Sigmoid colon (tissue), 4 donors: ENCODE measurements around the gene HOXD12.

Source experiments
- EP300 ChIP-seq, 4 donors: sonication (generic); formaldehyde crosslinking; IDR thresholded peaks; one replicate each; pipeline ENCODE4 v1.6.1; 2017; ENCODE audit warnings: antibody characterized with exemption in 4 of 4
- POLR2A ChIP-seq, 2 donors: fragments of 450-650 bp; IDR thresholded peaks; one replicate each; pipeline ENCODE4 v1.6.1; 2016; ENCODE audit warnings: antibody characterized with exemption in 2 of 2, mild to moderate bottlenecking in 2 of 2, moderate library complexity in 2 of 2
- POLR2AphosphoS5 ChIP-seq, 4 donors: sonication (generic); formaldehyde crosslinking; IDR thresholded peaks; one replicate each; pipeline ENCODE4 v1.6.1; 2017; ENCODE audit warnings: antibody characterized with exemption in 4 of 4
- TF ChIP-seq, protein P1 (sequence below), 4 experiments: fragments of 450-650 bp in 3 of 4; fragments of 200-600 bp in 1 of 4; IDR thresholded peaks; one replicate each; pipeline ENCODE4 v1.5.1; 2016 to 2019; ENCODE audit warnings: antibody characterized with exemption in 4 of 4, mild to moderate bottlenecking in 3 of 4, moderate library complexity in 2 of 4

DNA sequence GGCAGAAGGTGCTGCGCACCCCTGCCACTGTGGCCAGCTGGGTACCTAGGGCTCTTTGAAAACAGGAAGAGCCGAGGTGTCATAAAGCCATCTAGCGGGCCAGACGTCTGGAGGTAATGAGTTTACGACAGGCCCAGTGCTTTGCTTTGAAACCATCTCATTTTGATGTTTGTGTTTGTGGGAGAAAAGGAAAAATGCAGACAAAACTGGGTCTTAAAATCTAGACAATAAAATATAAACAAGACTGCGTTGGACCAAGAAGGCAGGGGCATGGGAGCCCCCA is 26.1 kb downstream of the HOXD12 start:
- TF ChIP-seq, protein P1, sequence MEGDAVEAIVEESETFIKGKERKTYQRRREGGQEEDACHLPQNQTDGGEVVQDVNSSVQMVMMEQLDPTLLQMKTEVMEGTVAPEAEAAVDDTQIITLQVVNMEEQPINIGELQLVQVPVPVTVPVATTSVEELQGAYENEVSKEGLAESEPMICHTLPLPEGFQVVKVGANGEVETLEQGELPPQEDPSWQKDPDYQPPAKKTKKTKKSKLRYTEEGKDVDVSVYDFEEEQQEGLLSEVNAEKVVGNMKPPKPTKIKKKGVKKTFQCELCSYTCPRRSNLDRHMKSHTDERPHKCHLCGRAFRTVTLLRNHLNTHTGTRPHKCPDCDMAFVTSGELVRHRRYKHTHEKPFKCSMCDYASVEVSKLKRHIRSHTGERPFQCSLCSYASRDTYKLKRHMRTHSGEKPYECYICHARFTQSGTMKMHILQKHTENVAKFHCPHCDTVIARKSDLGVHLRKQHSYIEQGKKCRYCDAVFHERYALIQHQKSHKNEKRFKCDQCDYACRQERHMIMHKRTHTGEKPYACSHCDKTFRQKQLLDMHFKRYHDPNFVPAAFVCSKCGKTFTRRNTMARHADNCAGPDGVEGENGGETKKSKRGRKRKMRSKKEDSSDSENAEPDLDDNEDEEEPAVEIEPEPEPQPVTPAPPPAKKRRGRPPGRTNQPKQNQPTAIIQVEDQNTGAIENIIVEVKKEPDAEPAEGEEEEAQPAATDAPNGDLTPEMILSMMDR (IDR thresholded peaks at IDR 0.05) = no peak
- TF ChIP-seq POLR2A (IDR thresholded peaks at IDR 0.05) = no peak
- TF ChIP-seq POLR2AphosphoS5 (IDR thresholded peaks at IDR 0.05) = no peak
- TF ChIP-seq EP300 (IDR thresholded peaks at IDR 0.05) = no peak
